ENCODE measurements around the gene TRIM7.

TRIM7 gene

DNA sequence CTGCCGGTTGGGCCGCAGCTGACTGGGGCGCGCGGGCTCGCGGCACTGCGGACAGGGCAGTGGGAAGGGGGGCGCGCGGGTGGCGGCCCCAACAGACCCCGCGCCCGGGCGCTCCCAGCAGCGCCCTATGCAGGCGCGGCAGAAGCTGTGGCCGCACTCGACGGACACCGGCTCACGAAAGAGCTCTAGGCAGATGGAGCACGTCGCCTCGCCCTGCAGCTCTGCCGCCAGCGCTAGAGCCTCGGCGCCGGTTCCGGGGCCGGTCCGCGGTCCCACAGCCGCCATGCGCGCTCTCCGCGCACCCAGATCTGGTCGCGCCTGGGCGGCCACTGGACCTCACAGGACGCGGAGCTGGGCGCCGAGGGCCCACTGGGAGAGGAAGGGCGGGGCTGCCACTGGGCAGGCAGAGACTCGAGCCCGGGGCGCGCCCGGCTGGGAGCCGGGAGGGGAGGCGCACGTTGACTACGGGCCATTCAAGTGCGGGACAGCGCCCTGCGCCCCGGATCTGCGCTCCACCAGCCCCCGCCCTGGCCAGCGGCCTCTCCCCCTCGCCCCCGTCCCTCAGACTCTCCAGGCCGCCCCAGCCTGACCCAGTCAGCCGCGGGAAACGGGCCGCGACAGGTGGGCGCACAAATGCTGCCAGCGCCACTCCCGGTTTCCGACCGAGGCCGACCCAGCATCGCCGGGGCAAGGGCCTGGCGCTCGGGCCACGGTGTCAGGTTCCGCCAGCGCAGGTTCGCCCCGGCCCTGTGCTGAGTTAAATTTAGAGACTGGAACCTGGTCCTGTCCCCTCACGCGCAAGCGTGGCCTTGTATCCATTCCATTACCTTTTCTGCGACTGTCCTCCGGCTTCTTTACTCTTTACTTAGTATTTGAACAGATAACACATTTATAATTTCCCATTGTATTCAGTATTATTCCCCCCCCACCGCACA, at the start of gene TRIM7:
TRIM7 (minus strand) TSS at position 371 of the 935 bp plus-strand sequence; CDS start at position 285, 86 bp downstream.
- CTCF ChIA-PET = interaction anchor here (0.9 to 2.6 kb wide), 3 partner anchors 13 to 32 kb away, joined by 3 to 10 read pairs (median 8); no protein-coding TSS in a partner anchor
- Mint-ChIP-seq H3K27me3 (peaks cover 74% of the 10 kb centered on the region), H3K36me3 (peaks cover 7% of the 10 kb centered on the region), H3K27ac (no peak within 1 kb of the TSS), H3K9me3 (no peaks in the 10 kb centered on the region), H3K4me3 (peak within 1 kb of the TSS; percentile 79), H3K4me1 (peaks cover 39% of the 10 kb centered on the region)
- peak; percentile 51 for DNase-seq

DNA sequence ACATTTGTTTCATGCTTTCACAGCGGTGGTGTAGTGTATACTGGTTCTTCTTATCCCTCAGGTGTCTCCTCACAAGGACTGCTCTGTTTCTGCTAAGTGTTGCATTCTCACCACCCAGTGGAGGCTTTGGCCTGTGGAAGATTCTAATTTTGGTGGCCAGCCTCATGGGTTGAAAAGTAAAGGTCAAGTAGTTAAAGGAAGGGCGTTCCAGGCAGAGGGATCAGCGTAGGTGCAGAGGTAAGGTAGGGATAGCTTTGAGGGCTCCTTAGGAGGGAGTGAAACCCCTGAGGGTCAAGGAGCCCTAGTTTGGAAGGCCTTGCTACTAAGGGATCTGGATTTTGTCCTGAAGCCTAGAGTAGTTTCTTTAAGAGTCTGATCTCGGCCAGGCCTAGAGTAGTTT, 43.3 kb upstream of the TRIM7 start:
- Mint-ChIP-seq H3K27ac (peak overlapping the region; percentile 95), H3K36me3 (peaks cover 24% of the 10 kb centered on the region), H3K4me3 (peak overlapping the region; percentile 98), H3K4me1 (peaks cover 67% of the 10 kb centered on the region), H3K9me3 (no peaks in the 10 kb centered on the region), H3K27me3 (no peaks in the 10 kb centered on the region)
- CTCF ChIA-PET = no interaction called here
- no peak for DNase-seq

DNA sequence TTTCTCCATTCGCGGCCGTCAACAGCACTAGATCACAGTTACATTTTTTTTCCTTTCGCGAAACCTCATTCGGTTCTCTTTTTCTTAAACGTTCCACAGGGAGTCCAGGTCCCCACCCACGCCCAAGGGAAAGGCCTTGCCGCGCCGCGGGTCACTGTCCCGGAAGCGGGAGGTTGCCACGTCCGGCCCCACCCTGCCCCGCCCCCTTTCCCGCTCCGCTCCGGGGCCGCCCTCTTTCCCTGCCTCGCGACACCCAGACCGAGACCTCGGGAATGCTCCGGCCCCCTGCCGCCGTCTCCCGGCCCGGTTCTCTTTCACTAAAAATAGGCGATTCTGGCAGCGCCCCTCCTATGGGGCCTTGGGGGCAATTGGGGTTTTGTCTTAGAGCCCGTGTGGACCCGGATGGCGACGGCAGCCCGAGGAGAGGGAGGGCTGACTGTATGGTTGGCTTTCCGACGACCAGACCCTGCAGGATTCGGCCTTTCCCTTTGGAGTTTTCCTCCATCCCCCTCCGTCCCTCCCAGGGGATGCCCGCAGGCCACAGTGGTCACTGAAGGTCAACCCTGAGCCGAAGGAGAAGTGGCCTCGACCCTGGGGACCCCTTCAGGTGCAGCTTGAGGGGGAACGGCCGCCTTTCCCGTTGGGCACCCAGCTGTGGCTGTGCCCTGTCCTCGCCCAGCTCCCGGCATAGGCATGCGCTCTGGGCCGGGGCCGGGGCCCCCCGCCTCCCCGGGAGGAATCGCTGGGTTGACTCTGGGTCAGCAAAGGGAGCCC, 41.5 kb upstream of the TRIM7 start:
- Mint-ChIP-seq H3K27ac (peak overlapping the region; percentile 95), H3K27me3 (no peaks in the 10 kb centered on the region), H3K4me1 (peaks cover 77% of the 10 kb centered on the region), H3K9me3 (no peaks in the 10 kb centered on the region), H3K4me3 (peak overlapping the region; percentile 98), H3K36me3 (peaks cover 36% of the 10 kb centered on the region)
- peak; percentile 86 for DNase-seq
- CTCF ChIA-PET = interaction anchor here (0.9 to 2.7 kb wide), 4 partner anchors 15 to 39 kb away, joined by 3 to 10 read pairs (median 6); no protein-coding TSS in a partner anchor

DNA sequence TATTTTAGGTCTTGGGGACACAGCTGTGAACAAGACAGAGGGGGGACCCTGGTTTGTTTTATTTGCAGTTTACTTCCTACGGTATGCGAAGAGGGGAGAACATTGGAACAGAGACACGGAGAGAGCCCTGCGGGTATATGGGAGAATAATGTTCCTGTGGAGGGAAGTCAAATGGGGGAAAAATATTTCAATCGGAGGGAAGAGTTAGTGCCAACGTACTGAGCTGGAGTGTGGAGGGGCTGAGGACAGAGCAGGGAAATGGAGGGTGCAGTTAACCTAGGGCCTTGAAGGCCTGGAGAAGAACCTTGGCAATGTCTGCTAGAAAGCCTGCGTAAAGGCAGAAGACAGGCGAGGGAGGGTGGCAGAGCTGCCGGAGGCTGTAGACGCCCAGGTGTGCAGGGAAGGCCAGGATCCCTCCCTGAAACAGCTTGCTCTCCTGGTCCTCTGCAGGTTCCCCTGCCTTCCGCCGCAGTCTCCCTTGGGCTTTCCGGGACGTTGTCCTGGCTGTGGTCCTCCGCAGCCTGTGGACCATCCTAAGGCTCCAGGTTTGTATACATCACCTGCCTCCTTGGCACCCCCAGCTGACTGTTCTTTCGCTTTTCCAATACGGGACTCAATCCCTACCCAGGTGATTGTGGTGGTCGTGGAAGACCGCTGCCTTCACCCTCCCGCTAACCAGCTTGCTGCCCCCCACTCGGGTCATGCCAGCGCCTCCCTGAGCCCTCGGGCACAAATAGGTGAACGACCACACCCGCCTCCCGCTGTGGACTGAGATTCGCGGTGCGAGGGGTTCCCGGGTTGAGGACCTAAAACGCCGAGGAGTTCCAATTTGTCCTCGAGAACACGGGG, 40.7 kb upstream of the TRIM7 start:
- Mint-ChIP-seq H3K36me3 (peaks cover 42% of the 10 kb centered on the region), H3K4me1 (peaks cover 79% of the 10 kb centered on the region), H3K9me3 (no peaks in the 10 kb centered on the region), H3K27ac (peak overlapping the region; percentile 95), H3K27me3 (no peaks in the 10 kb centered on the region), H3K4me3 (peak overlapping the region; percentile 98)
- CTCF ChIA-PET = interaction anchor here (0.9 to 2.7 kb wide), 5 partner anchors 21 to 61 kb away, joined by 3 to 10 read pairs (median 3); no protein-coding TSS in a partner anchor
- DNase-seq = no peak

DNA sequence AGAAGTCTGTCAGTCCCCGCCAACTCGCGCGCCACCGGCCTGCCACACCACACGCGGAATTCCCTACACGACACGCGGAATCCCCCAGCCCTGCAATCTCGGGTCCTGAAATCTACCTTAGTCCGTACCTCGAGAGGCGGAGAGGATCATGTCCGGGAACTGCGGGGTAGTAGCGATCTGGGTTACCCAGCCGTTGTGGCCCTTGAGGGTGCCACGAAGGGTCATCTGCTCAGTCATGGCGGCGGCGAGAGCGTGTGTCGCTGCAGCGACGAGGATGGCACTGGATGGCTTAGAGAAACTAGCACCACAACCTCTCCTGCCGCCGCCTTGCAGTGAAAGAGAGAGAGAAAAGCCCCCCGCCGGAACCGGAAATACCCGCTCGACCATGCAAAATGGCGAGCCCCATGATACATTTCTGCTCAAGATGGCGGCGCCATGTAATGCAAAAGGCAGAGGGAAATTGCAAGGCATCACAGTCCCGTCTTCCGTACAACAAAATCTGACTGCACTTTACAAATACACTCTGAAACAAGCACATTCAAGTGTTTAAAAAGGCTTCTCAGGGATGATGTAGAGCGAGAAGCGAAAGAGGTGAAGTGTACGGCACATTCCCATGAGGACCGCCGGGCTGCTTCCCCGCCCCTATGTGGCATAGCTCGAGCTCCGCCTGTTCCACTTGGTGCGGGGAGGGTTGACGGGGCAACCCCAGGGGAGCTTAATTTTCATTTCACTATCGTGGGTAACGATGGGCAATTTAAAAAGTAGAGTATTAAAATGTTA, 38.8 kb upstream of the TRIM7 start, which contains the start of gene RACK1:
RACK1 (minus strand) TSS at position 343 of the 780 bp plus-strand sequence; CDS start at position 237, 106 bp downstream.
- Mint-ChIP-seq H3K36me3 (peaks cover 49% of the 10 kb centered on the region), H3K27ac (peak within 1 kb of the TSS; percentile 97), H3K27me3 (no peaks in the 10 kb centered on the region), H3K4me1 (peaks cover 75% of the 10 kb centered on the region), H3K9me3 (no peaks in the 10 kb centered on the region), H3K4me3 (peak within 1 kb of the TSS; percentile 98)
- peak; percentile 94 for DNase-seq
- CTCF ChIA-PET = interaction anchor here (1.0 to 2.7 kb wide), 3 partner anchors 19 to 59 kb away, joined by 3 to 10 read pairs (median 3); no protein-coding TSS in a partner anchor

DNA sequence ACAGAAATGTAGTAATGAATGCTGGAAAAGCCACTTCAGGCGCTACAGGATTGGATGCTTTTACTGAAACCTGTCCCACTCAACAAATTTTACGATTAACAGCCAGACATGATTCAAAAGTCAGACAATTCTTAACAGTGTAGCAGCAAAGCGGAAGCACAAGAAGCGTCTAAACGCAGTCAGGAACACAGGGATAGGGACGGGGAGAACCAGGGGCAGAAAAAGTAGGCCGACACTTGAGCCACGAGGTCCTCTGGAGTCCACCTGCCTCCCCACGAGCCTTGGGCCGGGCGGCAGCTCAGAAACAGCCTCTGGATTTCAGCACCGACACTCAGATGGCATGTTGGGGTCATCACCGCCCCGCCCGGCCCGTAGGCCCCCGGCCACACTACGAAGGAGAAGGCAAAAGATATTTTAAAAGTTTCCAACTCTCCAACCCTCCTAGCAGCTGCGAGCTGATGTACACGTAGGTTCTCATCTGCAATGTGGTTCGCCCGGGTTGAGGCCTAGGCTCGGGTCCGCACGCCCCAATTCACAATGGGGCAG, 38.1 kb upstream of the TRIM7 start:
- H3K4me3 Mint-ChIP-seq = peak overlapping the region; percentile 98
- CTCF ChIA-PET = interaction anchor here (1.5 kb wide), 1 partner anchor 51 kb away, joined by 3 read pairs; no protein-coding TSS in a partner anchor
- DNase-seq = peak; percentile 60
- H3K27ac Mint-ChIP-seq = peak overlapping the region; percentile 97
- no peaks in the 10 kb centered on the region for H3K27me3 Mint-ChIP-seq
- H3K9me3 Mint-ChIP-seq = no peaks in the 10 kb centered on the region
- peaks cover 72% of the 10 kb centered on the region for H3K4me1 Mint-ChIP-seq
- peaks cover 52% of the 10 kb centered on the region for H3K36me3 Mint-ChIP-seq

DNA sequence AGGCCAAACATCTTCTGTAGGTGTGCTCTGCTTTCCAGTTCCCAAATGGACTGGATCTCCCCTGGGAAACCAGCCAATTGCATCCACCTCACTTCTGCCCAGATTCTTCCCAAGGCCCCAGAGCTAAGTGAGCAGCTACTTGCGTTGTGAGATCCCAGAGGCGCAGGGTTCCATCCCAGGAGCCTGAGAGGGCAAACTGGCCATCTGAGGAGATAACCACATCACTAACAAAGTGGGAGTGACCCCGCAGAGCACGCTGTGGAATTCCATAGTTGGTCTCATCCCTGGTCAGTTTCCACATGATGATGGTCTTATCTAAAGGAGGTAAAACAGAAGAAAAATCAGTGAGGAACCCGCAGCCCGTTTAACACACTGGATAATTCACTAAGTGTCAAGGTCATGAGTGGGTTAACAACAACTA, 37.0 kb upstream of the TRIM7 start:
- Mint-ChIP-seq H3K27ac (peak overlapping the region; percentile 97), H3K9me3 (no peaks in the 10 kb centered on the region), H3K27me3 (no peaks in the 10 kb centered on the region), H3K36me3 (peaks cover 60% of the 10 kb centered on the region), H3K4me3 (peak overlapping the region; percentile 98), H3K4me1 (peaks cover 71% of the 10 kb centered on the region)
- DNase-seq = no peak
- CTCF ChIA-PET = no interaction called here

DNA sequence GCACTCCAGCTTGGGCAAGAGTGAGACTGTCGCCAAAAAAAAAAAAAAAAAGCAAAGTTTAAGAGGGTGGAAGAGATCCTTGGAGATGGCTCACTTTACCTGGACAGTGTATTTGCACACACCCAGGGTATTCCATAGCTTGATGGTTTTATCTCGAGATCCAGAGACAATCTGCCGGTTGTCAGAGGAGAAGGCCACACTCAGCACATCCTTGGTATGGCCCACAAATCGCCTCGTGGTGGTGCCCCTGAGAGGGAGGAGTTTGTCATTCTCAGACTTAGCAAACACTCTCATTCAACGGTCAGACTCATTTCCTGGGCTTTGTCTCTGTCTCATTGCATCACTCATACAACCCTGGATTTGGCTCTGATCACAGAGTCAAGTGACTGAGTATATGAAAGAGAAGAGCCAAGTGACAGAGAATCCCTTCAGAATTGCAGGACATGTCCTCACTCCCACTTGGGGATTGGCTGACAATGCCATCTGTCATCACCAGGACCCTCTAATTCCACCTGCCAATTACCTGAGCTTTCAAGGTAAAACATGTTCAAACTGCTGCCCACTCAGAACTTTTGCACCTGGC, 36.5 kb upstream of the TRIM7 start:
- H3K27me3 Mint-ChIP-seq = no peaks in the 10 kb centered on the region
- CTCF ChIA-PET = no interaction called here
- peaks cover 66% of the 10 kb centered on the region for H3K36me3 Mint-ChIP-seq
- DNase-seq = peak; percentile 52
- H3K27ac Mint-ChIP-seq = peak overlapping the region; percentile 97
- peak overlapping the region; percentile 98 for H3K4me3 Mint-ChIP-seq
- no peaks in the 10 kb centered on the region for H3K9me3 Mint-ChIP-seq
- peaks cover 70% of the 10 kb centered on the region for H3K4me1 Mint-ChIP-seq

DNA sequence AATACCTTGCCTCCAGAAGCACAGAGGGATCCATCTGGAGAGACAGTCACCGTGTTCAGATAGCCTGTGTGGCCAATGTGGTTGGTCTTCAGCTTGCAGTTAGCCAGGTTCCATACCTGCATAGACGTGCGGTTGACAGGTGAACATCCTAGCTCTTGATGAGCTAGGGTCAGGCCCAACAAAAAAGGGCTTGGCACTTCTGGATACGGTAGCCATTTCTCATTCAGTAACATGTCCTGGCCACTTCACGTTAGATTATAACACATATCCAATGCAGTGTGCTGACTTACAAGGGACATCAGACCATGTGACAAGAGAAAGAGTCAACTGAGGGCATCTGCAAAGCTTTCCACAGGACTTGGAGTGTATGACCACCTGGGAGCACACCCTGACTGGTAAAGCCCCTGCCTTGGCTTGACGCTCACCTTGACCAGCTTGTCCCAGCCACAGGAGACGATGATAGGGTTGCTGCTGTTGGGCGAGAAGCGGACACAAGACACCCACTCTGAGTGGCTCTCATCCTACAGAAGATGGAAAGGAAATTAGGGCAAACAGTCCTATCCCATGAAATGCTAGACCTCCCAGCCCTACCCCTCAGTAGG, 34.2 kb upstream of the TRIM7 start:
- Mint-ChIP-seq H3K9me3 (no peaks in the 10 kb centered on the region), H3K27me3 (no peaks in the 10 kb centered on the region), H3K4me1 (peaks cover 55% of the 10 kb centered on the region), H3K4me3 (no peak overlapping the region), H3K36me3 (peaks cover 82% of the 10 kb centered on the region), H3K27ac (peak overlapping the region; percentile 67)
- CTCF ChIA-PET = interaction anchor here (0.6 to 1.3 kb wide), 2 partner anchors 11 to 21 kb away, joined by 3 read pairs; no protein-coding TSS in a partner anchor
- DNase-seq = no peak

DNA sequence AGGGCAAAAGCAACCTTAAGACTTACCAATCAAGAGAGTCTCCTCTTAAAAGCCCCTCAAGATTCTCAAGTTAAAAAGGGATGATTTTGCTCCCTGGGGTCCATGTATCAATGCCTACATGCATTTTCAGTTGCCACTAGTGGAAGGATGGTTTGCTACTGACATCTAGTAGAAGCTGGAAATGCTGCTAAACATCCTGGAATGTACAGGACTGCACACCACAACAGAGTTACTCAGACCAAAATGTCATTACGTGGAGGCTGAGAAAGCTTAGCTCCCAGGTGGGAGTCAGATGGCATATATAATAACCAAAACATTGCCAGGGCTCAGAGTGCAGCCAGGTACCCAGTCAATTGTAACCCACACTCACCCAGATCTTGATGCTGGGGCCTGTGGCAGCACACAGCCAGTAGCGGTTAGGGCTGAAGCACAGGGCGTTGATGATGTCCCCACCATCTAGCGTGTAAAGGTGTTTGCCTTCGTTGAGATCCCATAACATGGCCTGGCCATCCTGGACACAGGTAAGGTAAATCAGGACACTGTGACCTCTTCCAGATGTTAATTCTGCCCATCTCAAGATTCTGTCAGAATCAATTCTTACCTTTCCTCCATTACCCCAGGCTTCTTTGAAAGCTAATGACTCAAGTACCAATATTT, 32.9 kb upstream of the TRIM7 start:
- Mint-ChIP-seq H3K4me3 (no peak overlapping the region), H3K36me3 (peaks cover 86% of the 10 kb centered on the region), H3K27me3 (no peaks in the 10 kb centered on the region), H3K4me1 (peaks cover 54% of the 10 kb centered on the region), H3K9me3 (no peaks in the 10 kb centered on the region), H3K27ac (peak overlapping the region; percentile 4)
- DNase-seq = no peak
- CTCF ChIA-PET = no interaction called here

DNA sequence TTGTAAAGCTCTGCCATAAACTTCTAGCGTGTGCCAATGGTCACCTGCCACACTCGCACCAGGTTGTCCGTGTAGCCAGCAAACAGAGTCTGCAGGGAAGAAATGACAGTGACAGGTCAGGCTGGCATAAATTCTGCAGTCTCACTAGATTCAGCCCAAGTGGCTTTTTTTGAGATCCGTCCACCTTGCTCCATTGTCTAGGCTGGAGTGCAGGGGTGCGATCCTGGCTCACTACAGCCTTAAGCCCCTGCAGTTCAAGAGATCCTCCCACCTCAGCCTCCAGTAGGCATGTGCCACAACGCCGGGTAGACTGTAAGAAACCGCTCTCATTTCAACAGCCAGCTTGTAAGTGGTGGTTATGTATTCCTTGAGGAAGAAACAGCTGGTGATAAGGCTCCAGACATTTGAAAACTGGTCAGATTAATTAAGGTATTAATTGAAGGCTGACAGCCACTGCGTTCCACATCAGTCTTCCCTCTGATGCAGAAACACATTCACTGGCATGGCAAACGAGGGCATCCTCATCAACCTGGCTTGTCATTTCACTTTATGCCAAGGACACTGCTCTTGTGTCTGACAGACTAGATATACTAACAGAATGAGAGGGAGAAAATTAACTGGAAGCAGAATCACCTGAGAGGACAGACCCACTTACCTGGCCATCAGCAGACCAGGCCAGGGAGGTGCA, 32.1 kb upstream of the TRIM7 start:
- peak overlapping the region; percentile 37 for H3K27ac Mint-ChIP-seq
- H3K4me3 Mint-ChIP-seq = no peak overlapping the region
- peaks cover 47% of the 10 kb centered on the region for H3K4me1 Mint-ChIP-seq
- H3K36me3 Mint-ChIP-seq = peaks cover 81% of the 10 kb centered on the region
- CTCF ChIA-PET = no interaction called here
- H3K9me3 Mint-ChIP-seq = no peaks in the 10 kb centered on the region
- no peaks in the 10 kb centered on the region for H3K27me3 Mint-ChIP-seq
- DNase-seq = no peak

Measured in activated naive CD4-positive, alpha-beta T cell treated with anti-CD3 and anti-CD28 coated beads, Interleukin-2, amount 10 ng/mL, durations not matched to agents 7 days and 5 days (primary cell).